HepG2 (cell line): ENCODE results near the gene SYS1. TPM values are rescaled to one million over a fixed set of nuclear protein-coding genes. Genes with fewer than 3 reads are reported as not detected.

ENCODE experiments used
- CBX5 ChIP-seq: sonication (generic); formaldehyde crosslinking; IDR thresholded peaks from 2 replicates; pipeline ENCODE4 v1.4.0; 2020; ENCODE audit warnings: missing genetic modification reagents, borderline replicate concordance
- ELF1 ChIP-seq: sonication (generic); formaldehyde crosslinking; IDR thresholded peaks from 2 replicates; pipeline ENCODE4 v1.4.0; 2020; ENCODE audit warnings: missing genetic modification reagents
- ESRRA ChIP-seq: sonication (generic); formaldehyde crosslinking; IDR thresholded peaks from 2 replicates; pipeline ENCODE4 v1.5.1; 2020; ENCODE audit warnings: mild to moderate bottlenecking, low read depth, missing genetic modification reagents
- GZF1 ChIP-seq: sonication (generic); formaldehyde crosslinking; IDR thresholded peaks from 2 replicates; pipeline ENCODE4 v1.5.1; 2020; ENCODE audit warnings: mild to moderate bottlenecking, missing genetic modification reagents
- KDM4B ChIP-seq: sonication (generic); formaldehyde crosslinking; IDR thresholded peaks from 2 replicates; pipeline ENCODE4 v1.4.0; 2020; ENCODE audit warnings: missing genetic modification reagents
- MAFG ChIP-seq: sonication (generic); formaldehyde crosslinking; IDR thresholded peaks from 2 replicates; pipeline ENCODE4 v1.5.1; 2020; ENCODE audit warnings: mild to moderate bottlenecking, missing genetic modification reagents
- MTF2 ChIP-seq: sonication (generic); formaldehyde crosslinking; IDR thresholded peaks from 2 replicates; pipeline ENCODE4 v1.5.0; 2020; ENCODE audit warnings: missing genetic modification reagents, borderline replicate concordance
- NAIF1 ChIP-seq: sonication (generic); formaldehyde crosslinking; IDR thresholded peaks from 2 replicates; pipeline ENCODE4 v1.5.0; 2020; ENCODE audit warnings: mild to moderate bottlenecking, missing genetic modification reagents, borderline replicate concordance
- NFIC ChIP-seq: IDR thresholded peaks from 2 replicates; pipeline ENCODE4 v1.6.1; 2012; ENCODE audit warnings: mild to moderate bottlenecking, low read length, inconsistent platforms
- NRL ChIP-seq: sonication (generic); formaldehyde crosslinking; IDR thresholded peaks from 2 replicates; pipeline ENCODE4 v1.5.0; 2020; ENCODE audit warnings: missing genetic modification reagents, mild to moderate bottlenecking, moderate library complexity, borderline replicate concordance
- SALL1 ChIP-seq: sonication (generic); formaldehyde crosslinking; IDR thresholded peaks from 2 replicates; pipeline ENCODE4 v1.8.0; 2022; ENCODE audit warnings: mild to moderate bottlenecking, missing genetic modification reagents
- SNAI1 ChIP-seq: sonication (generic); formaldehyde crosslinking; IDR thresholded peaks from 2 replicates; pipeline ENCODE4 v1.5.0; 2020; ENCODE audit warnings: mild to moderate bottlenecking, missing genetic modification reagents, borderline replicate concordance
- ZBTB8A ChIP-seq: sonication (generic); formaldehyde crosslinking; IDR thresholded peaks from 2 replicates; pipeline ENCODE4 v1.4.0; 2020; ENCODE audit warnings: mild to moderate bottlenecking, low read depth, missing genetic modification reagents, borderline replicate concordance
- ZMYM3 ChIP-seq: sonication (generic); formaldehyde crosslinking; IDR thresholded peaks from 2 replicates; pipeline ENCODE4 v1.5.1; 2020; ENCODE audit warnings: mild to moderate bottlenecking, missing genetic modification reagents
- ZNF644 ChIP-seq: IDR thresholded peaks from 2 replicates; pipeline ENCODE4 v1.6.1; 2016; ENCODE audit warnings: low read depth
- ZNF891 ChIP-seq: sonication (generic); formaldehyde crosslinking; IDR thresholded peaks from 2 replicates; pipeline ENCODE4 v1.5.0; 2020; ENCODE audit warnings: mild to moderate bottlenecking, missing genetic modification reagents
- polyA plus RNA-seq, 8 experiments: library from polyadenylated mRNA; depleted of rRNA in 3 of 8; stranded (reverse) in 7 of 8; unstranded in 1 of 8; fragments of >200 nt; fragmentation: Illumina TruSeq in 4 of 8; extraction: Trizol in 4 of 8; gene quantifications; 2 replicates each; pipeline versions ENCODE4 v1.2.1 to v1.2.3, GENCODE V29; 2011 to 2016; ENCODE audit warnings: low read depth in 4 of 8, missing spikeins in 1 of 8, mixed read lengths in 1 of 8; ENCODE audit not compliant: insufficient read depth in 1 of 8
- total RNA-seq, 5 experiments: library from RNA; depleted of rRNA; stranded (reverse); fragments of >200 nt; fragmentation: Illumina TruSeq; extraction: Trizol; gene quantifications; 2 replicates each; pipeline ENCODE4 v1.2.3, GENCODE V29; 2016; ENCODE audit warnings: low read depth in 1 of 5
- TF ChIP-seq, protein P1 (sequence below): sonication (generic); formaldehyde crosslinking; conservative IDR thresholded peaks from 2 replicates; pipeline ENCODE4 v1.5.0; 2020; ENCODE audit warnings: missing genetic modification reagents
- TF ChIP-seq, protein P2 (sequence below): sonication (generic); formaldehyde crosslinking; IDR thresholded peaks from 2 replicates; pipeline ENCODE4 v1.4.0; 2020; ENCODE audit warnings: missing genetic modification reagents
- TF ChIP-seq, protein P3 (sequence below): sonication (generic); formaldehyde crosslinking; IDR thresholded peaks from 2 replicates; pipeline ENCODE4 v1.4.0; 2020; ENCODE audit warnings: mild to moderate bottlenecking, missing genetic modification reagents
- TF ChIP-seq, protein P4 (sequence below): sonication (generic); formaldehyde crosslinking; IDR thresholded peaks from 2 replicates; pipeline ENCODE4 v1.5.0; 2020; ENCODE audit warnings: mild to moderate bottlenecking, missing genetic modification reagents

The SYS1 gene
- total and polyA plus RNA-seq, 2 of the 13 experiments (the other 11 are each of a cell fraction or from before 2014, with no cell fraction given): 38.3 to 65.6 TPM

DNA sequence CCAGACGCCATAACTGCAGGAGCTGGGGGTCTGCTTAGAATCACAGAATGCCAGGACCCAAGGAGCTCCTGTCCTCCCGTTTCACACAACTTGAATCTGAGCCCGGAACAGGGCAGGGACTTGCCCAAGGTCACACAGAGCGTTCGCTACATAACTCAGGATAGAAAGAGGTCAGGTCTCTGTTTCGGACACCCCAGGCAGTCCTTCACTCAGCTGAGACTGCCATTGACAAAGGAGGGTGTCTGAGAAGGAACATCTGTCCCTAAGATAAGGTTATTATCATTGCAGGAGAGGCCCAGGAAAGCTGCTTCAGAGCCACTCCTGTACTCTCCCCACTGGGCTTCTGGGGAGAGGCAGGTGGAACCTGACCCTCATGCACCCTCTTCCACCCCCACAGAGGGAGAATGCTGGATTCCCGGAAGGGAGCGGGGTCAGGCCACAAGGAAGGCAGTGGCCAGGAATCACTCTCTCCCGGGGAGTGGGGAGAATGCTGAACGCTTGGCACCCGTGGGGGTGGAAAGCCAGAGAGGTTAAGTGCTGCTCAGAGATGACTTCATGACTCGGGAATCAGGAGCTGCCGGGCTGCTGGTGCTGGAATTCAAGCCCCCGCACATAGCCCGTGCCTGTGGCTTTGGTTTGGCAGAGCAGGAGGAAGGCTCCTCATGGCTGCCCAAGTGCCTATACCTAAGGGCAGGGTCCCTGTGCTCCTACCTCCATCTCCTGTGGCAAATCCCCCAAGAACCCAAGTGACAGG lies 25.4 kb upstream of the SYS1 start (continued):
- TF ChIP-seq, protein P1, sequence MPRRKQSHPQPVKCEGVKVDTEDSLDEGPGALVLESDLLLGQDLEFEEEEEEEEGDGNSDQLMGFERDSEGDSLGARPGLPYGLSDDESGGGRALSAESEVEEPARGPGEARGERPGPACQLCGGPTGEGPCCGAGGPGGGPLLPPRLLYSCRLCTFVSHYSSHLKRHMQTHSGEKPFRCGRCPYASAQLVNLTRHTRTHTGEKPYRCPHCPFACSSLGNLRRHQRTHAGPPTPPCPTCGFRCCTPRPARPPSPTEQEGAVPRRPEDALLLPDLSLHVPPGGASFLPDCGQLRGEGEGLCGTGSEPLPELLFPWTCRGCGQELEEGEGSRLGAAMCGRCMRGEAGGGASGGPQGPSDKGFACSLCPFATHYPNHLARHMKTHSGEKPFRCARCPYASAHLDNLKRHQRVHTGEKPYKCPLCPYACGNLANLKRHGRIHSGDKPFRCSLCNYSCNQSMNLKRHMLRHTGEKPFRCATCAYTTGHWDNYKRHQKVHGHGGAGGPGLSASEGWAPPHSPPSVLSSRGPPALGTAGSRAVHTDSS (CRISPR knock-in tag): no peak
- TF ChIP-seq MAFG: no peak
- no peak for TF ChIP-seq MTF2 (CRISPR knock-in tag)
- 0 out of 2 replicates have a peak, but pooled peaks have one; percentile 35 for TF ChIP-seq GZF1 (CRISPR knock-in tag)
- 0 out of 2 replicates have a peak, but pooled peaks have one; percentile 53 for TF ChIP-seq SNAI1 (CRISPR knock-in tag)
- TF ChIP-seq, protein P2, sequence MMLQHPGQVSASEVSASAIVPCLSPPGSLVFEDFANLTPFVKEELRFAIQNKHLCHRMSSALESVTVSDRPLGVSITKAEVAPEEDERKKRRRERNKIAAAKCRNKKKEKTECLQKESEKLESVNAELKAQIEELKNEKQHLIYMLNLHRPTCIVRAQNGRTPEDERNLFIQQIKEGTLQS (CRISPR knock-in tag): peak; percentile 88
- TF ChIP-seq, protein P3, sequence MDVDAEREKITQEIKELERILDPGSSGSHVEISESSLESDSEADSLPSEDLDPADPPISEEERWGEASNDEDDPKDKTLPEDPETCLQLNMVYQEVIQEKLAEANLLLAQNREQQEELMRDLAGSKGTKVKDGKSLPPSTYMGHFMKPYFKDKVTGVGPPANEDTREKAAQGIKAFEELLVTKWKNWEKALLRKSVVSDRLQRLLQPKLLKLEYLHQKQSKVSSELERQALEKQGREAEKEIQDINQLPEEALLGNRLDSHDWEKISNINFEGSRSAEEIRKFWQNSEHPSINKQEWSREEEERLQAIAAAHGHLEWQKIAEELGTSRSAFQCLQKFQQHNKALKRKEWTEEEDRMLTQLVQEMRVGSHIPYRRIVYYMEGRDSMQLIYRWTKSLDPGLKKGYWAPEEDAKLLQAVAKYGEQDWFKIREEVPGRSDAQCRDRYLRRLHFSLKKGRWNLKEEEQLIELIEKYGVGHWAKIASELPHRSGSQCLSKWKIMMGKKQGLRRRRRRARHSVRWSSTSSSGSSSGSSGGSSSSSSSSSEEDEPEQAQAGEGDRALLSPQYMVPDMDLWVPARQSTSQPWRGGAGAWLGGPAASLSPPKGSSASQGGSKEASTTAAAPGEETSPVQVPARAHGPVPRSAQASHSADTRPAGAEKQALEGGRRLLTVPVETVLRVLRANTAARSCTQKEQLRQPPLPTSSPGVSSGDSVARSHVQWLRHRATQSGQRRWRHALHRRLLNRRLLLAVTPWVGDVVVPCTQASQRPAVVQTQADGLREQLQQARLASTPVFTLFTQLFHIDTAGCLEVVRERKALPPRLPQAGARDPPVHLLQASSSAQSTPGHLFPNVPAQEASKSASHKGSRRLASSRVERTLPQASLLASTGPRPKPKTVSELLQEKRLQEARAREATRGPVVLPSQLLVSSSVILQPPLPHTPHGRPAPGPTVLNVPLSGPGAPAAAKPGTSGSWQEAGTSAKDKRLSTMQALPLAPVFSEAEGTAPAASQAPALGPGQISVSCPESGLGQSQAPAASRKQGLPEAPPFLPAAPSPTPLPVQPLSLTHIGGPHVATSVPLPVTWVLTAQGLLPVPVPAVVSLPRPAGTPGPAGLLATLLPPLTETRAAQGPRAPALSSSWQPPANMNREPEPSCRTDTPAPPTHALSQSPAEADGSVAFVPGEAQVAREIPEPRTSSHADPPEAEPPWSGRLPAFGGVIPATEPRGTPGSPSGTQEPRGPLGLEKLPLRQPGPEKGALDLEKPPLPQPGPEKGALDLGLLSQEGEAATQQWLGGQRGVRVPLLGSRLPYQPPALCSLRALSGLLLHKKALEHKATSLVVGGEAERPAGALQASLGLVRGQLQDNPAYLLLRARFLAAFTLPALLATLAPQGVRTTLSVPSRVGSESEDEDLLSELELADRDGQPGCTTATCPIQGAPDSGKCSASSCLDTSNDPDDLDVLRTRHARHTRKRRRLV (CRISPR knock-in tag): 0 out of 2 replicates have a peak, but pooled peaks have one; percentile 31
- no peak for TF ChIP-seq NAIF1 (CRISPR knock-in tag)
- peak; percentile 15; the same call in 1 of the 2 replicates for TF ChIP-seq NFIC
- no peak; the same call in 1 of the 2 replicates for TF ChIP-seq ZNF644
- peak; percentile 96 for TF ChIP-seq ZMYM3 (CRISPR knock-in tag)
- peak; percentile 21 for TF ChIP-seq SALL1
- peak; percentile 66; the same call in 1 of the 2 replicates for TF ChIP-seq NRL
- TF ChIP-seq CBX5 (CRISPR knock-in tag): 0 out of 2 replicates have a peak, but pooled peaks have one; percentile 13
- 0 out of 2 replicates have a peak, but pooled peaks have one; percentile 20 for TF ChIP-seq ZBTB8A
- TF ChIP-seq, protein P4, sequence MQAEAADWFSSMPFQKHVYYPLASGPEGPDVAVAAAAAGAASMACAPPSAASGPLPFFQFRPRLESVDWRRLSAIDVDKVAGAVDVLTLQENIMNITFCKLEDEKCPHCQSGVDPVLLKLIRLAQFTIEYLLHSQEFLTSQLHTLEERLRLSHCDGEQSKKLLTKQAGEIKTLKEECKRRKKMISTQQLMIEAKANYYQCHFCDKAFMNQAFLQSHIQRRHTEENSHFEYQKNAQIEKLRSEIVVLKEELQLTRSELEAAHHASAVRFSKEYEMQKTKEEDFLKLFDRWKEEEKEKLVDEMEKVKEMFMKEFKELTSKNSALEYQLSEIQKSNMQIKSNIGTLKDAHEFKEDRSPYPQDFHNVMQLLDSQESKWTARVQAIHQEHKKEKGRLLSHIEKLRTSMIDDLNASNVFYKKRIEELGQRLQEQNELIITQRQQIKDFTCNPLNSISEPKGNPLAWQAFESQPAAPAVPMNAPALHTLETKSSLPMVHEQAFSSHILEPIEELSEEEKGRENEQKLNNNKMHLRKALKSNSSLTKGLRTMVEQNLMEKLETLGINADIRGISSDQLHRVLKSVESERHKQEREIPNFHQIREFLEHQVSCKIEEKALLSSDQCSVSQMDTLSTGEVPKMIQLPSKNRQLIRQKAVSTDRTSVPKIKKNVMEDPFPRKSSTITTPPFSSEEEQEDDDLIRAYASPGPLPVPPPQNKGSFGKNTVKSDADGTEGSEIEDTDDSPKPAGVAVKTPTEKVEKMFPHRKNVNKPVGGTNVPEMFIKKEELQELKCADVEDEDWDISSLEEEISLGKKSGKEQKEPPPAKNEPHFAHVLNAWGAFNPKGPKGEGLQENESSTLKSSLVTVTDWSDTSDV (CRISPR knock-in tag): no peak
- TF ChIP-seq ELF1 (CRISPR knock-in tag): 0 out of 2 replicates have a peak, but pooled peaks have one; percentile 16
- peak; percentile 87 for TF ChIP-seq ESRRA (CRISPR knock-in tag)
- 0 out of 2 replicates have a peak, but pooled peaks have one; percentile 57 for TF ChIP-seq ZNF891 (CRISPR knock-in tag)
- no peak for TF ChIP-seq KDM4B (CRISPR knock-in tag)
